IMR-90 (cell line): ENCODE data around the gene ELOVL2. TPM values are rescaled to one million over a fixed set of nuclear protein-coding genes. Genes with fewer than 3 reads are reported as not detected.

Experiments
- ATAC-seq: fragments of 200-7000 bp; cut with Tn5 transposase; 2 replicates; pipeline ENCODE4 v1.9.1; 2020; ENCODE audit warnings: low read depth, mild to moderate bottlenecking, moderate library complexity
- BruUV-seq: library from RNA; stranded (reverse); fragments of 400-500 nt; replicated peaks from 2 replicates; lab custom pipeline; 2021; lab: Mats Ljungman, UMichigan
- CTCF ChIA-PET: fragments of 300-600 bp; formaldehyde crosslinking; extraction: SDS; loops from one replicate; lab custom pipeline; 2021; ENCODE audit warnings: antibody characterized with exemption; lab: Yijun Ruan, JAX
- POLR2A ChIA-PET: fragments of 300-600 bp; sonication (Branson Sonifier 250); formaldehyde crosslinking; loops from one replicate; lab custom pipeline; 2022; ENCODE audit warnings: antibody characterized with exemption; ENCODE audit not compliant: unreplicated experiment; lab: Charles Lee
- DNase-seq: peaks from one replicate; pipeline ENCODE4 v3.0.0; 2013
- H2AFZ ChIP-seq: replicated peaks from 2 replicates; pipeline ENCODE3; 2013; ENCODE audit warnings: low read length, mild to moderate bottlenecking; ENCODE audit not compliant: poor library complexity
- H2AK5ac ChIP-seq: 2 replicates; pipeline ENCODE4 v1.6.1; 2013; ENCODE audit warnings: low read depth, low read length, inconsistent platforms
- H2AK9ac ChIP-seq: replicated peaks from 2 replicates; pipeline ENCODE3; 2013; ENCODE audit warnings: mild to moderate bottlenecking, low read depth, low read length, moderate library complexity; ENCODE audit not compliant: poor library complexity
- H2BK120ac ChIP-seq: 2 replicates; pipeline ENCODE4 v1.6.1; 2013; ENCODE audit warnings: low read depth, low read length, inconsistent platforms
- H2BK15ac ChIP-seq: 3 replicates; pipeline ENCODE4 v1.6.1; 2013; ENCODE audit warnings: low read depth, low read length, inconsistent platforms
- H2BK20ac ChIP-seq: 2 replicates; pipeline ENCODE4 v1.6.1; 2013; ENCODE audit warnings: low read depth, mild to moderate bottlenecking, inconsistent platforms, low read length, moderate library complexity
- H2BK5ac ChIP-seq: 2 replicates; pipeline ENCODE4 v1.6.1; 2013; ENCODE audit warnings: mild to moderate bottlenecking, low read depth, low read length, inconsistent platforms; ENCODE audit not compliant: poor library complexity, severe bottlenecking
- H3K14ac ChIP-seq: replicated peaks from 2 replicates; pipeline ENCODE4 v1.6.1; 2013; ENCODE audit warnings: low read depth, low read length, inconsistent platforms
- H3K18ac ChIP-seq: 2 replicates; pipeline ENCODE4 v1.6.1; 2013; ENCODE audit warnings: low read depth, low read length, control low read depth
- H3K23ac ChIP-seq: 2 replicates; pipeline ENCODE4 v1.6.1; 2013; ENCODE audit warnings: low read depth, low read length, inconsistent platforms
- H3K27ac ChIP-seq: 2 replicates; pipeline ENCODE4 v1.5.1; 2013; ENCODE audit warnings: mild to moderate bottlenecking, control low read depth, low read length; ENCODE audit not compliant: insufficient read depth
- H3K27me3 ChIP-seq: 2 replicates; pipeline ENCODE4 v1.6.1; 2013; ENCODE audit warnings: low read length; ENCODE audit not compliant: control insufficient read depth, insufficient read depth
- H3K36me3 ChIP-seq: 2 replicates; pipeline ENCODE4 v1.6.1; 2013; ENCODE audit warnings: low read length, mixed read lengths; ENCODE audit not compliant: control insufficient read depth, insufficient read depth
- H3K4ac ChIP-seq: 2 replicates; pipeline ENCODE4 v1.6.1; 2013; ENCODE audit warnings: low read depth, low read length, inconsistent platforms
- H3K4me1 ChIP-seq: 2 replicates; pipeline ENCODE4 v1.6.1; 2013; ENCODE audit warnings: low read length, mixed read lengths; ENCODE audit not compliant: control insufficient read depth, insufficient read depth
- H3K4me2 ChIP-seq: 2 replicates; pipeline ENCODE4 v1.6.1; 2013; ENCODE audit warnings: low read depth, mild to moderate bottlenecking, control low read depth, low read length, moderate library complexity
- H3K4me3 ChIP-seq: 2 replicates; pipeline ENCODE4 v1.5.1; 2013; ENCODE audit warnings: low read depth, mild to moderate bottlenecking, control low read depth, low read length, moderate library complexity; ENCODE audit not compliant: insufficient read depth
- H3K56ac ChIP-seq: 2 replicates; pipeline ENCODE4 v1.6.1; 2013; ENCODE audit warnings: low read length, inconsistent platforms; ENCODE audit not compliant: insufficient read depth; ENCODE audit errors: extremely low read depth
- H3K79me1 ChIP-seq, 2 experiments: 2 replicates each; pipeline ENCODE4 v1.6.1; 2013; ENCODE audit warnings: low read length in 2 of 2, inconsistent platforms in 1 of 2, low read depth in 1 of 2
- H3K9ac ChIP-seq: 2 replicates; pipeline ENCODE4 v1.6.1; 2013; ENCODE audit warnings: low read depth, low read length, control low read depth
- H3K9me1 ChIP-seq: 2 replicates; pipeline ENCODE4 v1.6.1; 2013; ENCODE audit warnings: low read length, inconsistent platforms; ENCODE audit not compliant: insufficient read depth
- H3K9me3 ChIP-seq: 2 replicates; pipeline ENCODE4 v1.6.1; 2013; ENCODE audit warnings: low read length; ENCODE audit not compliant: control insufficient read depth, insufficient read depth
- H4K20me1 ChIP-seq: 2 replicates; pipeline ENCODE4 v1.6.1; 2013; ENCODE audit warnings: low read length, inconsistent platforms; ENCODE audit not compliant: insufficient read depth
- H4K5ac ChIP-seq: 2 replicates; pipeline ENCODE4 v1.6.1; 2013; ENCODE audit warnings: mild to moderate bottlenecking, low read depth, low read length, control low read depth
- H4K8ac ChIP-seq, 2 experiments: 2 replicates each; pipeline ENCODE4 v1.6.1; 2013; ENCODE audit warnings: low read depth in 2 of 2, low read length in 2 of 2, control low read depth in 1 of 2, inconsistent platforms in 1 of 2
- H4K91ac ChIP-seq: 2 replicates; pipeline ENCODE4 v1.6.1; 2013; ENCODE audit warnings: low read depth, low read length, inconsistent platforms; ENCODE audit not compliant: insufficient read depth
- CEBPB ChIP-seq: IDR thresholded peaks from 2 replicates; pipeline ENCODE4 v1.6.1; 2012; ENCODE audit warnings: low read depth, low read length, improper control_type of control experiment
- FOS ChIP-seq: fragments of 150-350 bp; IDR thresholded peaks from 2 replicates; pipeline ENCODE4 v1.6.1; 2016; ENCODE audit warnings: low read depth, low read length
- MXI1 ChIP-seq: IDR thresholded peaks from 2 replicates; pipeline ENCODE4 v1.6.1; 2012; ENCODE audit warnings: low read depth, mild to moderate bottlenecking, low read length, moderate library complexity, borderline replicate concordance
- RFX5 ChIP-seq: IDR thresholded peaks from 2 replicates; pipeline ENCODE4 v1.8.0; 2012; ENCODE audit warnings: low read depth, mild to moderate bottlenecking, low read length, moderate library complexity
- USF2 ChIP-seq: fragments of 150-350 bp; IDR thresholded peaks from 2 replicates; pipeline ENCODE4 v1.6.1; 2017; ENCODE audit warnings: mild to moderate bottlenecking, antibody characterized with exemption, low read length, low read depth
- WGBS, 2 experiments: methylation state at CpG; one replicate each; pipeline versions ENCODE4 v1.1.5 to v1.1.7; 2013; ENCODE audit warnings: missing lambda C conversion rate in 2 of 2; ENCODE audit not compliant: insufficient read length in 1 of 2; ENCODE audit errors: extremely low coverage in 2 of 2; 5-methylcytosine and 5-hydroxymethylcytosine counted together
- dilution Hi-C: fragments of 300-500 bp; cut with HindIII; formaldehyde crosslinking; loops from one replicate; pipeline ENCODE4 v1.14.3; 2018; ENCODE audit warnings: low sequenced_read_pairs; ENCODE audit not compliant: unreplicated experiment
- in situ Hi-C: fragments of 300-500 bp; cut with MboI; formaldehyde crosslinking; loops from 3 replicates; pipeline ENCODE4 v1.14.3; 2019; ENCODE audit warnings: low sequenced_read_pairs, inconsistent platforms, mixed read lengths
- intact Hi-C: fragments of 100-400 bp; cut with micrococcal nuclease; formaldehyde crosslinking; loops from 2 replicates; pipeline ENCODE4 v1.10.0; 2022
- polyA plus RNA-seq, 3 experiments: library from polyadenylated mRNA; depleted of rRNA; stranded (reverse); fragments of >200 nt; gene quantifications; 2 replicates each; pipeline ENCODE4 v1.2.3, GENCODE V29; 2012; ENCODE audit warnings: low replicate concordance in 1 of 3
- total RNA-seq: library from RNA; depleted of rRNA; stranded (reverse); fragments of >200 nt; gene quantifications from 2 replicates; pipeline ENCODE4 v1.2.3, GENCODE V29; 2012

Gene ELOVL2
- total and polyA plus RNA-seq, 2 of the 4 experiments (the other 2 are of a cell fraction): 6.3 to 7.9 TPM

DNA sequence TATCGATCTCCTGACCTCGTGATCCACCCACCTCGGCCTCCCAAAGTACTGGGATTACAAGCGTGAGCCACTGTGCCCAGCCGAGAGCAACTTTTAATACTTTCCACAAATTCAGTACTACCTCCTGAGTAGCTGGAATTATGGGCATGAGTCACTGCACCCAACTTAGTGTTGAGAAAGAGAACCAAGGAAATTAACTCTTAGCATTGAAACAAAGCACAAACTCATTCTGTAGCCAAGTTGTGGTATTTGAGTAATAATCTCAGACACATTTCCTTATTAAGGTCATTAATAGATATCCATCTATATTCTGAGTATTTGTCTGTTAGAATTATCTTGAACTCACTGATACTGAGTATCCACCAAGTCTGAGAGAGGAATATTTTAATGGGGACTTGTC lies 14.3 kb upstream of the ELOVL2 start:
- TF ChIP-seq RFX5: no peak
- TF ChIP-seq CEBPB: peak; percentile 84
- TF ChIP-seq FOS: 0 out of 2 replicates have a peak, but pooled peaks have one; percentile 5
- no peak for TF ChIP-seq USF2
- TF ChIP-seq MXI1: no peak
- dilution Hi-C loops: no loop called here
- no peaks in the 10 kb centered on the region for H4K20me1 ChIP-seq

More for the DNA sequence above, 14.3 kb upstream of the ELOVL2 start:
- no peak overlapping the region for H2BK120ac ChIP-seq
- H3K27me3 ChIP-seq: no peaks in the 10 kb centered on the region; the same call in 1 of the 2 replicates
- ATAC-seq: 0 out of 2 replicates have a peak, but pooled peaks have one; percentile 48
- H2BK5ac ChIP-seq: no peak overlapping the region
- H3K27ac ChIP-seq: no peak overlapping the region
- BruUV-seq: no TSS peak
- H2AK9ac ChIP-seq: no peak overlapping the region
- no peak overlapping the region for H3K9ac ChIP-seq
- H2AFZ ChIP-seq: no peak overlapping the region
- H4K5ac ChIP-seq: no peak overlapping the region
- no peaks in the 10 kb centered on the region for H3K36me3 ChIP-seq
- no peak overlapping the region for H3K18ac ChIP-seq
- no peak overlapping the region for H3K4me3 ChIP-seq
- no peak overlapping the region for H2BK15ac ChIP-seq
- H3K23ac ChIP-seq: no peak overlapping the region
- peak; percentile 58 for DNase-seq
- POLR2A ChIA-PET: no interaction called here
- H2BK20ac ChIP-seq: no peak overlapping the region
- H4K8ac ChIP-seq: no peak overlapping the region
- no peaks in the 10 kb centered on the region for H3K79me1 ChIP-seq
- no peak overlapping the region for H4K91ac ChIP-seq
- 100% methylated on average over 2 of the region's 5 CpGs; no CpG with 5 or more reads in 1 of the 2 experiments for WGBS, 2 experiments
- no peak overlapping the region for H3K56ac ChIP-seq
- in situ Hi-C loops: loop anchor here (25.0 kb wide), 1 partner anchor 571 kb away; no protein-coding TSS in a partner anchor
- H3K4ac ChIP-seq: no peak overlapping the region
- H2AK5ac ChIP-seq: no peak overlapping the region
- intact Hi-C loops: no loop called here
- H3K9me1 ChIP-seq: no peaks in the 10 kb centered on the region
- H3K4me1 ChIP-seq: peaks cover 5% of the 10 kb centered on the region
- no peak overlapping the region for H3K14ac ChIP-seq
- no peaks in the 10 kb centered on the region for H3K9me3 ChIP-seq
- CTCF ChIA-PET: no interaction called here
- H3K4me2 ChIP-seq: no peak overlapping the region
